ENCODE measurements around the gene SH3PXD2B.

- TF ChIP-seq, protein P1, sequence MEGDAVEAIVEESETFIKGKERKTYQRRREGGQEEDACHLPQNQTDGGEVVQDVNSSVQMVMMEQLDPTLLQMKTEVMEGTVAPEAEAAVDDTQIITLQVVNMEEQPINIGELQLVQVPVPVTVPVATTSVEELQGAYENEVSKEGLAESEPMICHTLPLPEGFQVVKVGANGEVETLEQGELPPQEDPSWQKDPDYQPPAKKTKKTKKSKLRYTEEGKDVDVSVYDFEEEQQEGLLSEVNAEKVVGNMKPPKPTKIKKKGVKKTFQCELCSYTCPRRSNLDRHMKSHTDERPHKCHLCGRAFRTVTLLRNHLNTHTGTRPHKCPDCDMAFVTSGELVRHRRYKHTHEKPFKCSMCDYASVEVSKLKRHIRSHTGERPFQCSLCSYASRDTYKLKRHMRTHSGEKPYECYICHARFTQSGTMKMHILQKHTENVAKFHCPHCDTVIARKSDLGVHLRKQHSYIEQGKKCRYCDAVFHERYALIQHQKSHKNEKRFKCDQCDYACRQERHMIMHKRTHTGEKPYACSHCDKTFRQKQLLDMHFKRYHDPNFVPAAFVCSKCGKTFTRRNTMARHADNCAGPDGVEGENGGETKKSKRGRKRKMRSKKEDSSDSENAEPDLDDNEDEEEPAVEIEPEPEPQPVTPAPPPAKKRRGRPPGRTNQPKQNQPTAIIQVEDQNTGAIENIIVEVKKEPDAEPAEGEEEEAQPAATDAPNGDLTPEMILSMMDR (IDR thresholded peaks at IDR 0.05; ENCODE audit: low read length): no peak
- no peak for TF ChIP-seq EZH2 (IDR thresholded peaks at IDR 0.05; ENCODE audit: borderline replicate concordance, low read length)
Observed at GRCh38 chr5:172450453-172450852, 3.9 kb downstream of the SH3PXD2B start.

All from OCI-LY1 (cell line).